Endothelial cell of umbilical vein (primary cell): Measurements from ENCODE around the gene TCP10L. TPM values are rescaled to one million over a fixed set of nuclear protein-coding genes. Genes with fewer than 3 reads are reported as not detected.

Experiments
- BruUV-seq: library from RNA; stranded (reverse); fragments of 400-500 nt; replicated peaks from 2 replicates; lab custom pipeline; 2021; lab: Mats Ljungman, UMichigan
- CTCF ChIA-PET: fragments of 300-600, 350-600 bp; sonication (Branson Sonifier 250); formaldehyde crosslinking; loops from one replicate; lab custom pipeline; 2021; ENCODE audit warnings: antibody characterized with exemption, inconsistent platforms; lab: Charles Lee
- POLR2A ChIA-PET: fragments of 300-600, 350-600 bp; sonication (Branson Sonifier 250); formaldehyde crosslinking; loops from one replicate; lab custom pipeline; 2021; ENCODE audit warnings: antibody characterized with exemption, inconsistent platforms; lab: Charles Lee
- DNase-seq: peaks from one replicate; pipeline ENCODE4 v3.0.0-alpha.2; 2011; ENCODE audit warnings: low read depth, low spot score
- FAIRE-seq: peaks from 2 replicates; lab custom pipeline; 2011; peaks lifted over from hg19 to GRCh38; lab: Jason Lieb, UNC
- H2AFZ ChIP-seq: 2 replicates; pipeline ENCODE4 v1.6.0; 2012; ENCODE audit warnings: low read depth, low read length, control low read depth, inconsistent platforms
- H3K27ac ChIP-seq: 2 replicates; pipeline ENCODE4 v1.5.1; 2011; ENCODE audit warnings: low read depth, mild to moderate bottlenecking, control low read depth, low read length, moderate library complexity; ENCODE audit not compliant: insufficient read depth
- H3K27me3 ChIP-seq, 2 experiments: 2 replicates each; pipeline versions ENCODE4 v1.6.0 to v1.6.1; 2011; ENCODE audit warnings: low read length in 2 of 2, mixed read lengths in 1 of 2; ENCODE audit not compliant: control insufficient read depth in 2 of 2, insufficient read depth in 2 of 2
- H3K36me3 ChIP-seq, 2 experiments: 2 replicates in 1 of 2; 3 replicates in 1 of 2; pipeline ENCODE4 v1.5.1; 2011; ENCODE audit warnings: low read length in 2 of 2, mild to moderate bottlenecking in 1 of 2, moderate library complexity in 1 of 2; ENCODE audit not compliant: control insufficient read depth in 2 of 2, insufficient read depth in 2 of 2; ENCODE audit errors: extremely low read depth in 1 of 2
- H3K4me1 ChIP-seq: 3 replicates; pipeline ENCODE4 v1.5.1; 2011; ENCODE audit warnings: mild to moderate bottlenecking, low read length; ENCODE audit not compliant: control insufficient read depth, insufficient read depth; ENCODE audit errors: extremely low read depth
- H3K4me2 ChIP-seq: 2 replicates; pipeline ENCODE4 v1.6.1; 2011; ENCODE audit warnings: low read length, control low read depth, mixed read lengths; ENCODE audit not compliant: insufficient read depth
- H3K4me3 ChIP-seq, 3 experiments: fragments of 200-600 bp in 1 of 3; sonication (generic), shearing (Covaris generic) in 1 of 3; replicated peaks in 1 of 3; 2 replicates each; pipeline ENCODE4 v1.5.1; 2011 to 2016; ENCODE audit warnings: control low read depth in 3 of 3, low read length in 3 of 3, mild to moderate bottlenecking in 2 of 3, inconsistent platforms in 1 of 3, low read depth in 1 of 3, moderate library complexity in 1 of 3; ENCODE audit not compliant: insufficient read depth in 1 of 3
- H3K79me2 ChIP-seq: 2 replicates; pipeline ENCODE4 v1.6.0; 2012; ENCODE audit warnings: low read length, inconsistent platforms; ENCODE audit not compliant: control insufficient read depth, insufficient read depth
- H3K9ac ChIP-seq: replicated peaks from 2 replicates; pipeline ENCODE3; 2011; ENCODE audit warnings: low read length, control low read depth; ENCODE audit not compliant: insufficient read depth; ENCODE audit errors: extremely low read depth
- H3K9me1 ChIP-seq: replicated peaks from 3 replicates; pipeline ENCODE4 v1.6.0; 2011; ENCODE audit warnings: mild to moderate bottlenecking, low read length; ENCODE audit not compliant: control insufficient read depth, insufficient read depth; ENCODE audit errors: extremely low read depth
- H3K9me3 ChIP-seq: replicated peaks from 2 replicates; pipeline ENCODE4 v1.5.1; 2012; ENCODE audit warnings: low read length, inconsistent platforms; ENCODE audit not compliant: control insufficient read depth, insufficient read depth
- H4K20me1 ChIP-seq: replicated peaks from 2 replicates; pipeline ENCODE3; 2011; ENCODE audit warnings: mild to moderate bottlenecking, low read length; ENCODE audit not compliant: control insufficient read depth, insufficient read depth; ENCODE audit errors: extremely low read depth
- EZH2 ChIP-seq: IDR thresholded peaks from 2 replicates; pipeline ENCODE4 v1.6.1; 2012; ENCODE audit warnings: borderline replicate concordance, low read depth, mild to moderate bottlenecking, moderate library complexity, low read length, inconsistent platforms; ENCODE audit not compliant: severe bottlenecking
- FOS ChIP-seq: IDR thresholded peaks from 2 replicates; pipeline ENCODE4 v1.6.1; 2011; ENCODE audit warnings: mild to moderate bottlenecking, low read length, moderate library complexity, borderline replicate concordance; ENCODE audit not compliant: insufficient read depth
- GATA2 ChIP-seq: IDR thresholded peaks from 2 replicates; pipeline ENCODE4 v1.7.0; 2011; ENCODE audit warnings: low read depth, mild to moderate bottlenecking, moderate library complexity, mixed read lengths, low read length; ENCODE audit not compliant: insufficient read length, insufficient read depth
- JUN ChIP-seq: IDR thresholded peaks from 2 replicates; pipeline ENCODE4 v1.6.1; 2011; ENCODE audit warnings: borderline replicate concordance, low read depth; ENCODE audit not compliant: insufficient read length, insufficient read depth
- MYC ChIP-seq: IDR thresholded peaks from one replicate; pipeline ENCODE4 v1.6.1; 2011; ENCODE audit warnings: mild to moderate bottlenecking, low read depth, low read length
- POLR2A ChIP-seq: IDR thresholded peaks from 2 replicates; pipeline ENCODE4 v1.6.1; 2012; ENCODE audit warnings: low read depth, mild to moderate bottlenecking, control low read depth, low read length
- POLR2AphosphoS5 ChIP-seq: IDR thresholded peaks from 2 replicates; pipeline ENCODE4 v1.6.1; 2012; ENCODE audit warnings: low read depth, mild to moderate bottlenecking, control low read depth, low read length, moderate library complexity; ENCODE audit not compliant: insufficient read depth
- dilution Hi-C: fragments of 300-500 bp; cut with MboI; formaldehyde crosslinking; loops from one replicate; pipeline ENCODE4 v1.15.0; 2019; ENCODE audit warnings: low sequenced_read_pairs; ENCODE audit not compliant: extremely low pct_ligation_motif_present
- intact Hi-C: fragments of 100-400 bp; cut with micrococcal nuclease; formaldehyde crosslinking; loops from one replicate; pipeline ENCODE4 v1.10.0; 2022
- polyA plus RNA-seq, 4 experiments: library from polyadenylated mRNA; depleted of rRNA in 3 of 4; stranded (reverse) in 3 of 4; unstranded in 1 of 4; fragments of >200 nt; gene quantifications; 2 replicates each; pipeline versions ENCODE4 v1.2.1 to v1.2.3, GENCODE V29; 2011 to 2012; ENCODE audit warnings: missing spikeins in 1 of 4
- total RNA-seq: library from RNA; stranded (reverse); gene quantifications from 2 replicates; pipeline ENCODE4 v1.2.3, GENCODE V29; 2021
- TF ChIP-seq, protein P1 (sequence below): IDR thresholded peaks from 2 replicates; pipeline ENCODE4 v1.6.1; 2011; ENCODE audit not compliant: insufficient read depth, insufficient read length
- TF ChIP-seq, protein P2 (sequence below), 2 donors: IDR thresholded peaks; 1 replicate in 1 of 2; 2 replicates in 1 of 2; pipeline ENCODE4 v1.5.1; 2011; ENCODE audit warnings: low read length in 2 of 2, mild to moderate bottlenecking in 2 of 2, moderate library complexity in 2 of 2, control low read depth in 1 of 2, inconsistent platforms in 1 of 2, low read depth in 1 of 2; ENCODE audit not compliant: insufficient read depth in 1 of 2; ENCODE audit errors: extremely low read depth in 1 of 2

Gene TCP10L
- total and polyA plus RNA-seq, 2 donors (not counting 3 experiments of a cell fraction or from before 2014, with no cell fraction given): 0.07 TPM; not detected in 1

DNA sequence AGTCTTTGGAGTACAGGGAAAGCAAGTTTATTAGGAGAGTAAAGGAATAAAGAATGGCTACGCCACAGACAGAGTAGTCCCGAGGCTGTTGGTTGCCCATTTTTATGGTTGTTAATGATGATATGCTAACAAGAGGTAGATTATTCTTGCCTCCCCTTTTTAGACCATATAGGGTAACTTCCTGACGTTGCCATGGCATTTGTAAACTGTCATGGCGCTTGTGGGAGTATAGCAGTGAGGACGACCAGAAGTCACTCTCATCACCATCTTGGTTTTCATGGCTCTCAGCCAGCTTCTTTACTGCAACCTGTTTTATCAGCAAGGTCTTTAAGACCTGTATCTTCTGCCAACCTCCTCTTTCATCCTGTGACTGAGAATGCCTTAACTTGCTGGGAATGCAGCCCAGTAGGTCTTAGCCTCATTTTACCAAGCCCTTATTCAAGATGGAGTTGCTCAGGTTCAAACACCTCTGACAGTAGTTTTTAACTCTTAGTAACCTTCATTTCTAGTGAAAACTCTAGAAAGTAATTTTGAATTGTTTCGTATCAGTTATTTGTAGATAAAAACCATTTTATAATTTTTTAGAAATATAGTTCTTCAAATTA lies 26.2 kb downstream of the TCP10L start:
- Histone ChIP-seq H4K20me1 (no peaks in the 10 kb centered on the region), H3K27ac (no peak overlapping the region), H3K4me2 (no peak overlapping the region), H3K36me3 (no peaks in the 10 kb centered on the region), H3K9me3 (no peaks in the 10 kb centered on the region), H3K4me3 (no peak overlapping the region), H2AFZ (no peak overlapping the region), H3K9ac (no peak overlapping the region), H3K79me2 (no peaks in the 10 kb centered on the region), H3K9me1 (no peaks in the 10 kb centered on the region), H3K27me3 (no peaks in the 10 kb centered on the region), H3K4me1 (peaks cover 6% of the 10 kb centered on the region)
- intact Hi-C loops (no loop called here), dilution Hi-C loops (no loop called here)
- DNase-seq (no peak), FAIRE-seq (no peak)
- POLR2A ChIA-PET: no interaction called here
- CTCF ChIA-PET: interaction anchor here (1.3 kb wide), 1 partner anchor 66 kb away, joined by 4 read pairs; no protein-coding TSS in a partner anchor
- TF ChIP-seq, protein P1, sequence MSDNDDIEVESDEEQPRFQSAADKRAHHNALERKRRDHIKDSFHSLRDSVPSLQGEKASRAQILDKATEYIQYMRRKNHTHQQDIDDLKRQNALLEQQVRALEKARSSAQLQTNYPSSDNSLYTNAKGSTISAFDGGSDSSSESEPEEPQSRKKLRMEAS: no peak
- TF ChIP-seq POLR2A (no peak), MYC (no peak), POLR2AphosphoS5 (no peak), EZH2 (no peak), GATA2 (no peak), JUN (no peak), FOS (no peak)
- TF ChIP-seq, protein P2, sequence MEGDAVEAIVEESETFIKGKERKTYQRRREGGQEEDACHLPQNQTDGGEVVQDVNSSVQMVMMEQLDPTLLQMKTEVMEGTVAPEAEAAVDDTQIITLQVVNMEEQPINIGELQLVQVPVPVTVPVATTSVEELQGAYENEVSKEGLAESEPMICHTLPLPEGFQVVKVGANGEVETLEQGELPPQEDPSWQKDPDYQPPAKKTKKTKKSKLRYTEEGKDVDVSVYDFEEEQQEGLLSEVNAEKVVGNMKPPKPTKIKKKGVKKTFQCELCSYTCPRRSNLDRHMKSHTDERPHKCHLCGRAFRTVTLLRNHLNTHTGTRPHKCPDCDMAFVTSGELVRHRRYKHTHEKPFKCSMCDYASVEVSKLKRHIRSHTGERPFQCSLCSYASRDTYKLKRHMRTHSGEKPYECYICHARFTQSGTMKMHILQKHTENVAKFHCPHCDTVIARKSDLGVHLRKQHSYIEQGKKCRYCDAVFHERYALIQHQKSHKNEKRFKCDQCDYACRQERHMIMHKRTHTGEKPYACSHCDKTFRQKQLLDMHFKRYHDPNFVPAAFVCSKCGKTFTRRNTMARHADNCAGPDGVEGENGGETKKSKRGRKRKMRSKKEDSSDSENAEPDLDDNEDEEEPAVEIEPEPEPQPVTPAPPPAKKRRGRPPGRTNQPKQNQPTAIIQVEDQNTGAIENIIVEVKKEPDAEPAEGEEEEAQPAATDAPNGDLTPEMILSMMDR (IDR thresholded peaks at IDR 0.05; ENCODE audit: extremely low read depth in 1 of 2, insufficient read depth in 1 of 2, low read depth in 1 of 2, low read length in 2 of 2): no peak
- BruUV-seq: no TSS peak
